RPMI7951 (cell line): ENCODE measurements around the gene PLA2G2E. TPM values are rescaled to one million over a fixed set of nuclear protein-coding genes. Genes with fewer than 3 reads are reported as not detected.
"Not testable (repeated sequence)": the region's sequence is repeated elsewhere in the genome, so short reads cannot be mapped to it uniquely, and the experiment has no call there.

Experiments used
- DNase-seq: peaks from one replicate; pipeline ENCODE4 v3.0.0-alpha.2; 2012; ENCODE audit warnings: low read depth
- total RNA-seq: library from RNA; depleted of rRNA; stranded (reverse); fragments of >200 nt; shearing (Covaris generic); gene quantifications from 2 replicates; pipeline ENCODE4 v1.2.3, GENCODE V29; 2014; rRNA removed

The PLA2G2E gene
- total RNA-seq, 1 experiment from 2014 or later = not detected

GRCh38 chr1:19884312-19884711, 39.1 kb downstream of the PLA2G2E start:
- no peak for DNase-seq

- DNase-seq = peak; percentile 96
These were observed 41.0 kb downstream of the PLA2G2E start, which contains the start of gene OTUD3 for GRCh38 chr1:19882111-19883071. OTUD3 (plus strand) TSS chr1:19882395; CDS start chr1:19882514, 119 bp downstream.

- DNase-seq = not testable (repeated sequence)
These were observed 42.6 kb downstream of the PLA2G2E start for GRCh38 chr1:19880841-19881240.

- DNase-seq = no peak
These were observed 43.8 kb downstream of the PLA2G2E start for GRCh38 chr1:19879661-19880060.

- DNase-seq = no peak
These were observed 44.2 kb downstream of the PLA2G2E start for GRCh38 chr1:19879227-19879626.

GRCh38 chr1:19878637-19878985, 44.8 kb downstream of the PLA2G2E start:
- DNase-seq = no peak

- DNase-seq = peak; percentile 94
These were observed 45.4 kb downstream of the PLA2G2E start for GRCh38 chr1:19877821-19878636.

- DNase-seq = no peak
These were observed 46.2 kb downstream of the PLA2G2E start for GRCh38 chr1:19877181-19877750.

- DNase-seq = no peak
These were observed 51.2 kb downstream of the PLA2G2E start for GRCh38 chr1:19872190-19872589.

Other genes starting within 250 kb of the PLA2G2E start
- gene TMCO4, start 123.7 kb downstream of the PLA2G2E start, total RNA-seq = 7.9 and 13.2 TPM in 2 replicates
- not detected in 2 replicates for gene RNF186, start 108.3 kb downstream of the PLA2G2E start, total RNA-seq
- 3.1 and 4.3 TPM in 2 replicates for gene OTUD3, start 41.2 kb downstream of the PLA2G2E start, total RNA-seq
- not detected in 2 replicates for gene PLA2G2A, start 56.0 kb upstream of the PLA2G2E start, total RNA-seq
- not detected in 2 replicates for gene PLA2G5, start 146.6 kb upstream of the PLA2G2E start, total RNA-seq
- gene PLA2G2D, start 195.9 kb upstream of the PLA2G2E start, total RNA-seq = not detected in 2 replicates
- gene PLA2G2F, start 215.7 kb upstream of the PLA2G2E start, total RNA-seq = not detected in 2 replicates